Superior temporal gyrus (tissue), 1 donor: ENCODE results near the gene GTF2I.
"Not testable (repeated sequence)": the region's sequence is repeated elsewhere in the genome, so short reads cannot be mapped to it uniquely, and the experiment has no call there.

ENCODE experiments used
- DNase-seq: peaks from one replicate; pipeline ENCODE4 v3.0.0-alpha.2; 2016; ENCODE audit errors: extremely low spot score

GTF2I gene

GRCh38 chr7:74656837-74657691 lies 454 bp upstream of the GTF2I start:
- peak; percentile 96 for DNase-seq

- peak; percentile 90 for DNase-seq
Measured at GRCh38 chr7:74658178-74659004, 873 bp downstream of the GTF2I start.

DNA sequence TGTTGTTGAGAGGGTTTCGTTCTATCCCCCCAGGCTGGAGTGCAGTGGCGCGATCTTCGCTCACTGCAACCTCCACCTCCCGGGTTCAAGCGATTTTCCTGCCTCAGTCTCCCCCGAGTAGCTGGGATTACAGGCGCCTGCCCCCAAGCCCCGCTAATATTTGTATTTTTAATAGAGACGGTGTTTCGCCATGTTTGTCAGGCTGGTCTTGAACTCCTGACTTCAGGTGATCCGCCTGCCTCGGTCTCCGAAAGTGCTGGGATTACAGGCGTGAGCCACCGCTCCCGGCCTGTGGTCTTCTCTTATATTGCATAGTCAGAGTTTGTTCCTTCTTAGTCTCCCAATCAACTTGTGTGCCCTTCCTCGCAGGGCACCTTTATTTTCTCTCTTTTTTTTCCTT lies 2.7 kb downstream of the GTF2I start:
- not testable (repeated sequence) for DNase-seq

GRCh38 chr7:74661836-74662794 lies 4.6 kb downstream of the GTF2I start:
- not testable (repeated sequence) for DNase-seq

DNA sequence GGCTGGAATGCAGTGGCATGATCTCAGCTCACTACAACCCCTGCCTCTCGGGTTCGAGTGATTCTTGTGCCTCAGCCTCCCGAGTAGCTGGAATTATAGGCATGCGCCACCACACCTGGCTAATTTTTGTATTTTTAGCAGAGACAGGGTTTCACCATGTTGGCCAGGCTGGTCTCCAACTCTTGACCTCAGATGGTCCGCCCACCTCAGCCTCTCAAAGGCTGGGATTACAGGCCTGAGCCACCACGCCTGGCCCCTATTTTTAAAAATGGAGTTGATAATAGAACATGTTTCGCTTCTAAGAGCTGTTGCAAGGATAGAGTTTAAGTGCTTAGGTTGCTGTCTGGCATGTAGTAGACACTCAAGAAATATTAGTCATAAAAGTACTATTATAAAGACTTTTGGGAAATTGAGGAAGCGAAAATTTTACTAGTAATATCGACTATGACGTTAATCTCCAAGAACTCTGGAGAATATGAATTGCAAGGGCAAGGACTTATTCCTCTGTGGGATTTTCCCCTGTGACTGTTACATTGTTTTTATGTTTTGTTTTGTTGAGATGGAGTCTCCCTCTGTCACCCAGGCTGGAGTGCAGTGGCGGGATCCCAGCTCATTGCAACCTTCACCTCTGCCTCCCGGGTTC lies 7.9 kb downstream of the GTF2I start:
- no peak for DNase-seq

DNA sequence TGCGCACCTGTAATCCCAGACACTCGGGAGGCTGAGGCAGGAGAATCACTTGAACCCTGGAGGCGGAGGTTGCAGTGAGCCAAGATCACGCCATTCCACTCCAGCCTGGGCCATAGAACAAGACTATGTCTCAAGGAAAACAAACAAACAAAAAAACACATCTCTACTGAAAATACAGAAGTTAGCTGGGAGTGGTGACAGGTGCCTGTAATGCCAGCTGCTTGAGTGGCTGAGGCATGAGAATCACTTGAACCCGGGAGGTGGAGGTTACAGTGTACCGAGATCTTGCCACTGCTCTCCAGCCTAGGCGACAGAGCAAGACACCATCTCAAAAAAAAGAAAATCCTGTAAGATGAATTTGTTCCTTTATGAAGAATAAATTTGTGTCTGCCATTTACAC lies 9.5 kb downstream of the GTF2I start:
- DNase-seq = not testable (repeated sequence)

DNA sequence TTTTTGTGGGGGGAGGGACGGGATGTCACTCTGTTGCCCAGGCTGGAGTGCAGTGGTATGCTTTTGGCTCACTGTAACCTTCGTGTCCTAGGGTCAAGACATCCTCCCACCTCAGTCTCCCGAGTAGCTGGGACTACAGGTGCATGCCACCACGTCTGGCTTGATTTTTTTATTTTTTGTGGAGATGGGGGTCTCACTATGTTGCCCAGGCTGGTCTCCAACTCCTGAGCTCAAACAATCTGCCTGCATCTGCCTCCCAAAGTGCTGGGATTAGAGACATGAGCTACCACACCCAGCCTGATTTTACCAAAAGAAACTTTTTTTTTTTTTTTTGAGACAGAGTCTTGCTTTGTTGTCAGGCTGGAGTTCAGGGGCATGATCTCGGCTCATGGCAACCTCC lies 10.0 kb downstream of the GTF2I start:
- not testable (repeated sequence) for DNase-seq

GRCh38 chr7:74671602-74672001 lies 14.1 kb downstream of the GTF2I start:
- no peak for DNase-seq

GRCh38 chr7:74672343-74672915 lies 14.9 kb downstream of the GTF2I start:
- DNase-seq = no peak

GRCh38 chr7:74674166-74674565 lies 16.6 kb downstream of the GTF2I start:
- no peak for DNase-seq

DNA sequence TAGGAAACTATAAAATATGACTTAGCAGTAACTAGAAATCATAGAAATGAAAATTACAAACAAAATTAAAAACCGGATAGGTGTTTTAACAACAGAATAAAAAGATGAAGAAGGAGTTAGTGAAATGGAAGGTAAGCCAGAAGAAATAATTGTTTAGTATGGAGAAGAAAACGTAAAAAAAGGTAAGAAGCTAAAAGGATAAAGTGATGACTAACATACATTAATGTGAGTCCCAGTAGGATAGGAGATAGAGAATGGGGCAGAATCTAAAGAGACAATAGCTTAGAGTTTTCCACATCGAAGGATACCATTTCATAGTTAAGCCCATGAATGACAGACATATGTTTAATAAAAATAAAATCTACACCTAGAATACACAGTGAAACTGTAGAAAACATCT lies 25.3 kb downstream of the GTF2I start:
- DNase-seq = no peak

GRCh38 chr7:74683799-74684198 lies 26.3 kb downstream of the GTF2I start:
- DNase-seq = no peak

DNA sequence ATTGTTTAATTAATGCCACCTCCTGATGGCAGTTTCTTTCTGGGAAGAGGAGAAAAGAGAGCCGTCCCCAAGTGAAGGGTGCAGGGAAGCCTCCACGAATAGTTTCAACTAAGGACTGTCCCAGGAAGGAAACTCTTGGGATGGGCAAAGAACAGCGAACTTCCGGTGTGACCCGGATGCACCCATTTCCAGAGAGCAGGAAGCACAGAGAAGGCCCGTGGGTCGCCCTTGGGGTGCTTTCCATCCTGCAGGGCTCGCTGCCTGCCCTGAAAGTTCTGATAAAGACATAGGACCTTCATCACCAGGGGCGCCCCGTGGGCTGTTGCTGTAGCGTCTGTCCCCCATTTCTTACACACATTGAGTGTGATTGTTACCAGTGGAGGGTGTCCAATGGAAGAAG lies 27.0 kb downstream of the GTF2I start:
- no peak for DNase-seq

- DNase-seq = no peak
Measured at GRCh38 chr7:74684921-74685320, 27.4 kb downstream of the GTF2I start.

GRCh38 chr7:74690474-74690873 lies 33.0 kb downstream of the GTF2I start:
- no peak for DNase-seq

DNA sequence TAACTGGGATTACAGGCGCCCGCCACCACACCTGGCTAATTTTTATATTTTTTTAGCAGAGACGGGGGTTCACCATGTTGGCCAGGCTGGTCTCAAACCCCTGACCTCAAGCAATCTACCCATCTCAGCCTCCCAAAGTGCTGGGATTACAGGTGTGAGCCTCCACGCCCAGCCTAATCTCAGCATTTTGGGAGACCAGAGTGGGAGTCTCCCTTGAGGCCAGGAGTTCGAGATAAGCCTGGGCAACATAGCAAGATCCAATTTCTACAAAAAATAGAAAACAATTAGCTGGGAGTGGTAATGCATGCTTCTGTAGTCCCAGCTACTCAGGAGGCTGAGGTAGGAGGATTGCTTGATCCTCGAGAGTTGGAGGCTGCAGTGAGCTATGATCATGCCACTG lies 46.9 kb downstream of the GTF2I start:
- not testable (repeated sequence) for DNase-seq

GRCh38 chr7:74707238-74707637 lies 49.7 kb downstream of the GTF2I start:
- no peak for DNase-seq

DNA sequence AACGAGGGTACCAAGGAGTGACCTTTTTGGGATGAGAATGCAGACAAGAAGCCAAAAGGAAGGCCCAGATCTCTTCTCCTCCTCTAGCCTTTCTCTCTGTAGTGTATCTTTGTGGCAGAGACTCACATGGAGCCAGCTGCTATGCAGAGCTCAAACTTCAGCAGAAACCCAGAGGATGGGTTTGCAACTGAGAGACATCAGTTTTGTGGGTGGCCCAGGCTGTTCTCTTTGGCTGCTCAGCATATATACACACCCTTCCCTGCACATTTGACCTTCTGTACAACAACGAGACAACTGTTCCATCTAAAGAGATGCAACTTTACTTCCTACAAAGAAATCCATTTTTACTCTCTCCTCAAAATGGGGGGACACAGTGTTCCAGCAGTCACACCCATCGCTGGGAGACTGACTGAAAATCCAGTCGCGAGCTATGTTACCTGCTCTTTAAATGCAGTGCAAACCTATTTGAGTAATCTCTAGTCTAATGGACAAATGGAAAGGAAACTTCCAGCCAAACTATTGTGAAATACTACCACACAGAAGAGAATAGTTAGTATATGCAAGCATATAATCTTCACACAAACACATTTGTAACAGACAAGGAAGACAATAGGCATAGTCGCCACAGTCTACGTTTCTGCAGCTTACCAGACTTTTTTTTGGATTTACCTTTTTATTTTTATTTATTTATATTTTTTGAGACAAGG lies 51.2 kb downstream of the GTF2I start:
- DNase-seq = no peak

- DNase-seq = no peak
Measured at GRCh38 chr7:74709880-74710671, 52.6 kb downstream of the GTF2I start.
